KMS-11 (cell line): ENCODE data around the gene LRRFIP1.

ENCODE experiments used
- H2AFZ ChIP-seq: fragments of 200-600 bp; sonication (generic); 2 replicates; pipeline ENCODE4 v1.6.1; 2016; ENCODE audit warnings: antibody characterized with exemption, mixed run types, low read depth
- H3K27ac ChIP-seq: fragments of 200-600 bp; sonication (generic); 2 replicates; pipeline ENCODE4 v1.6.1; 2016; ENCODE audit warnings: mild to moderate bottlenecking, mixed run types
- H3K27me3 ChIP-seq: fragments of 200-600 bp; sonication (generic); 2 replicates; pipeline ENCODE4 v1.6.1; 2017; ENCODE audit warnings: mild to moderate bottlenecking, low read depth, mixed run types, moderate library complexity; ENCODE audit not compliant: insufficient read depth
- H3K36me3 ChIP-seq: fragments of 200-600 bp; sonication (generic); 2 replicates; pipeline ENCODE4 v1.6.1; 2017; ENCODE audit warnings: mild to moderate bottlenecking, mixed run types; ENCODE audit not compliant: insufficient read depth
- H3K4me1 ChIP-seq: fragments of 200-600 bp; sonication (generic); 2 replicates; pipeline ENCODE4 v1.6.1; 2016; ENCODE audit warnings: mild to moderate bottlenecking, low read depth, mixed run types; ENCODE audit not compliant: poor library complexity, severe bottlenecking
- H3K4me2 ChIP-seq: fragments of 200-600 bp; sonication (generic); 2 replicates; pipeline ENCODE4 v1.7.0; 2016; ENCODE audit warnings: mild to moderate bottlenecking, mixed run types
- H3K4me3 ChIP-seq: fragments of 200-600 bp; sonication (generic); IDR thresholded peaks from 2 replicates; pipeline ENCODE4 v1.6.1; 2017; ENCODE audit warnings: low read depth, low read length, mixed read lengths; ENCODE audit not compliant: insufficient read depth
- H3K79me2 ChIP-seq: fragments of 200-600 bp; sonication (generic); 2 replicates; pipeline ENCODE4 v1.6.1; 2016; ENCODE audit warnings: low read depth, mixed run types; ENCODE audit not compliant: insufficient read depth
- H3K9ac ChIP-seq: fragments of 200-600 bp; sonication (generic); 2 replicates; pipeline ENCODE4 v1.6.1; 2016; ENCODE audit warnings: mild to moderate bottlenecking, mixed run types
- H4K20me1 ChIP-seq: fragments of 200-600 bp; sonication (generic); 2 replicates; pipeline ENCODE4 v1.6.1; 2016; ENCODE audit warnings: mild to moderate bottlenecking, mixed run types; ENCODE audit not compliant: insufficient read depth
- CTCF ChIP-seq: fragments of 200-600 bp; sonication (generic); conservative IDR thresholded peaks from 2 replicates; pipeline ENCODE4 v1.6.1; 2017; ENCODE audit warnings: low read depth, mild to moderate bottlenecking, antibody characterized with exemption, low read length, moderate library complexity, mixed read lengths

The LRRFIP1 gene

GRCh38 chr2:237617587-237617982, 9.8 kb upstream of the LRRFIP1 start:
- Histone ChIP-seq H3K27ac (no peak overlapping the region), H3K36me3 (no peaks in the 10 kb centered on the region), H3K4me1 (no peaks in the 10 kb centered on the region), H3K4me3 (no peak overlapping the region), H3K9ac (no peak overlapping the region), H3K27me3 (no peaks in the 10 kb centered on the region), H4K20me1 (no peaks in the 10 kb centered on the region), H3K79me2 (no peaks in the 10 kb centered on the region), H3K4me2 (no peak overlapping the region), H2AFZ (no peak overlapping the region)
- TF ChIP-seq CTCF: no peak

GRCh38 chr2:237618449-237618848, 8.9 kb upstream of the LRRFIP1 start:
- no peaks in the 10 kb centered on the region for H4K20me1 ChIP-seq
- no peaks in the 10 kb centered on the region for H3K79me2 ChIP-seq
- no peaks in the 10 kb centered on the region for H3K27me3 ChIP-seq
- H2AFZ ChIP-seq: no peak overlapping the region
- no peak for TF ChIP-seq CTCF
- no peak overlapping the region for H3K4me2 ChIP-seq
- H3K4me3 ChIP-seq: no peak overlapping the region
- H3K9ac ChIP-seq: no peak overlapping the region
- no peaks in the 10 kb centered on the region for H3K36me3 ChIP-seq
- H3K4me1 ChIP-seq: no peaks in the 10 kb centered on the region
- H3K27ac ChIP-seq: no peak overlapping the region

- no peak for TF ChIP-seq CTCF
- Histone ChIP-seq H3K36me3 (no peaks in the 10 kb centered on the region), H3K79me2 (no peaks in the 10 kb centered on the region)
Observed at GRCh38 chr2:237623428-237624403, 3.7 kb upstream of the LRRFIP1 start.

GRCh38 chr2:237624565-237624964, 2.8 kb upstream of the LRRFIP1 start:
- Histone ChIP-seq H3K4me2 (no peak overlapping the region), H2AFZ (no peak overlapping the region), H3K36me3 (no peaks in the 10 kb centered on the region), H3K27me3 (no peaks in the 10 kb centered on the region), H3K4me1 (no peaks in the 10 kb centered on the region), H3K79me2 (no peaks in the 10 kb centered on the region), H4K20me1 (no peaks in the 10 kb centered on the region), H3K4me3 (no peak overlapping the region), H3K9ac (no peak overlapping the region), H3K27ac (no peak overlapping the region)
- TF ChIP-seq CTCF: no peak

More at GRCh38 chr2:237623428-237624403, 3.7 kb upstream of the LRRFIP1 start:
- Histone ChIP-seq H3K4me2 (no peak overlapping the region), H3K4me3 (no peak overlapping the region), H3K27ac (no peak overlapping the region), H3K27me3 (no peaks in the 10 kb centered on the region), H2AFZ (no peak overlapping the region), H4K20me1 (no peaks in the 10 kb centered on the region), H3K9ac (no peak overlapping the region), H3K4me1 (no peaks in the 10 kb centered on the region)
